ENCODE data around the gene SCN4A. TPM values are rescaled to one million over a fixed set of nuclear protein-coding genes. Genes with fewer than 3 reads are reported as not detected.

SCN4A gene
- total RNA-seq, 1 donor from 2014 or later = 0.10 TPM

DNA sequence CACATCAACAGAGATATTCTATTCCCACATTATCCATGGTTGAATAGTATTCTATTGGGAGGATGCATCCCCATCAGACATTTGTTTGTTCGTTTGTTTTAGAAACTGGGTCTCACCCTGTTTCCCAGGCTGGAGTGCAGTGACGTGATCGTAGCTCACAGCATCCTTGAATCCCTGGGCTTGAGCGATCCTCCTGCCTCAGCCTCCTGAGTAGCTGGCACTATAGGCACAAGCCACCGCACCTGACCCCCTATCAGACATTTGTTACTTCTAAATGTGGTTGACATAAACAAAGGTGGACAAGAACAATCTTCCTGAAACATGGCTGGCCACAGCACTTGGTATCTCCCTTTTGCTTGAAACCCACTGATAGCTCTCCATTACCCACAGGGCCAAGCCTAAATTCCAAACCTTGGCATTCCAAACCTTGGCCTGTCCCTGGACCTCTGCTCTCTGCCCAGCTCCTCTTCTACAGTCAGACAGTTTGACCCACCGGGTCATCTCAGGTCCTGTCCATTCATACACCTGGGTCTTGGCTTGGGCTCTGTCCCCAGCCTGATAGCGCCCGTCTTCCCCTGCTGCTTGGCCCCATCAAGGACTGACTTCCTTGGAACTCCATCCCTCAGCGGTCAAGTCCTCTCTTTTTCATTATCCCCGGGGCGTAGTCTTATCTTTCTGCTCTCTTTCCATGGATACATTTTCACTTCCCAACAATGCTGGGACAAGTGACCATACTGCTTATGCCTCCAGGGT lies 23.9 kb upstream of the SCN4A start:
- TF ChIP-seq, protein P1, sequence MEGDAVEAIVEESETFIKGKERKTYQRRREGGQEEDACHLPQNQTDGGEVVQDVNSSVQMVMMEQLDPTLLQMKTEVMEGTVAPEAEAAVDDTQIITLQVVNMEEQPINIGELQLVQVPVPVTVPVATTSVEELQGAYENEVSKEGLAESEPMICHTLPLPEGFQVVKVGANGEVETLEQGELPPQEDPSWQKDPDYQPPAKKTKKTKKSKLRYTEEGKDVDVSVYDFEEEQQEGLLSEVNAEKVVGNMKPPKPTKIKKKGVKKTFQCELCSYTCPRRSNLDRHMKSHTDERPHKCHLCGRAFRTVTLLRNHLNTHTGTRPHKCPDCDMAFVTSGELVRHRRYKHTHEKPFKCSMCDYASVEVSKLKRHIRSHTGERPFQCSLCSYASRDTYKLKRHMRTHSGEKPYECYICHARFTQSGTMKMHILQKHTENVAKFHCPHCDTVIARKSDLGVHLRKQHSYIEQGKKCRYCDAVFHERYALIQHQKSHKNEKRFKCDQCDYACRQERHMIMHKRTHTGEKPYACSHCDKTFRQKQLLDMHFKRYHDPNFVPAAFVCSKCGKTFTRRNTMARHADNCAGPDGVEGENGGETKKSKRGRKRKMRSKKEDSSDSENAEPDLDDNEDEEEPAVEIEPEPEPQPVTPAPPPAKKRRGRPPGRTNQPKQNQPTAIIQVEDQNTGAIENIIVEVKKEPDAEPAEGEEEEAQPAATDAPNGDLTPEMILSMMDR (IDR thresholded peaks at IDR 0.05; ENCODE audit: unreplicated experiment) = no peak
- Mint-ChIP-seq H3K4me3 (ENCODE audit: low read depth) (no peak overlapping the region), H3K27ac (no peak overlapping the region), H3K4me1 (ENCODE audit: low read depth) (peaks cover 1% of the 10 kb centered on the region), H3K36me3 (ENCODE audit: insufficient read depth) (no peaks in the 10 kb centered on the region), H3K27me3 (peaks cover 59% of the 10 kb centered on the region), H3K9me3 (ENCODE audit: low read depth) (no peaks in the 10 kb centered on the region)
- DNase-seq (ENCODE audit: low spot score, unreplicated experiment) = no peak

DNA sequence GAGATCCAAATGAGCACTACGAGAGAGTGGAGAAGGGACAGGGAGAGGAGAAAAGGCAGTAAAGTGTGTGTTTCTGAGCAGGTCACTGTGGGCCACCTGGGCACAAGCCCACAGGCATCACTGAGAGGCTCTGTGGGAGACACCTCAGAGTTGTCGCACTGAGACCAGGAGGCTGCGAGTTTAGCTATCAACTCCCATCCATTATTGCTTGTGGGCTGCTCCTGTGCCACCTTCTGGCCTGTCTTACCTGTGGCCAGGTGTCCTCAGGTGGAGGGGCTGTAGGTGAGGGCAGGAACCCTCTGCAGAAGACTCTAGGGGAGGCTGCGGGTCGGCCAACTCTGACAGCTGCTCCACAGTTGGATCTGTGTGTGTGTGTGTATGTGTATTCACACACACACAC lies 22.9 kb upstream of the SCN4A start:
- Mint-ChIP-seq H3K36me3 (ENCODE audit: insufficient read depth) (no peaks in the 10 kb centered on the region), H3K27ac (no peak overlapping the region), H3K4me1 (ENCODE audit: low read depth) (peaks cover 1% of the 10 kb centered on the region), H3K9me3 (ENCODE audit: low read depth) (no peaks in the 10 kb centered on the region), H3K27me3 (peaks cover 68% of the 10 kb centered on the region), H3K4me3 (ENCODE audit: low read depth) (no peak overlapping the region)
- TF ChIP-seq, protein P1 (IDR thresholded peaks at IDR 0.05; ENCODE audit: unreplicated experiment) = no peak
- DNase-seq (ENCODE audit: low spot score, unreplicated experiment) = no peak

DNA sequence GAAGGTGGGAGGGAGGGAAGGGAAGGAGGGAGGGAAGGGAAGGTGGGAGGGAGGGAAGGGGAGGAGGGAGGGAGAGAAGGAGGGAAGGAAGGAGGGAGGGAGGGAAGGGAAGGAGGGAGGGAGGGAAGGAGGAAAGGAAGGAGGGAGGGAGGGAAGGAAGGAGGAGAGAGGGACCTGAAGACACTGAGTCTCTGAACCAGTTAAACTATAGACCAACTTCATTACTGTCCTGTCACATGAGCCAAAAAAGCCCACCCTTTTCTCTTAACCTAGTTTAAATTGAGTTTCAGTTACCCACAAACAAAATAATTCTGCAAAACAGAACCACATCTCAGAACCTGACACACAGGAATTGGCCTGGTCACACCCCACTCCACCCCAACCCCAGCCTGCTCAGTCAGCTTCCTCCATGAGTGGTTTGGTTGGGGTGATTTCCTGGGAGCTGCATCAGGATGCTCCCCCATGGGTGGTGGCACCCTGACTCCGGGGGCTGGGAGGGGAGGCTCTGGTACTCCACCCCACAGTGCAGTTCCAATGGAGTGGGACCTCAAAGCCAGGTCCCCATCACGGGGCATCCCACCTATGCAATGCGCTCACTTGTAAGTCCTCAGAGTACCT lies 20.8 kb upstream of the SCN4A start:
- no peak for DNase-seq (ENCODE audit: low spot score, unreplicated experiment)
- Mint-ChIP-seq H3K27ac (no peak overlapping the region), H3K4me1 (ENCODE audit: low read depth) (peaks cover 9% of the 10 kb centered on the region), H3K36me3 (ENCODE audit: insufficient read depth) (no peaks in the 10 kb centered on the region), H3K9me3 (ENCODE audit: low read depth) (no peaks in the 10 kb centered on the region), H3K4me3 (ENCODE audit: low read depth) (no peak overlapping the region), H3K27me3 (peaks cover 76% of the 10 kb centered on the region)
- TF ChIP-seq, protein P1 (IDR thresholded peaks at IDR 0.05; ENCODE audit: unreplicated experiment) = no peak

DNA sequence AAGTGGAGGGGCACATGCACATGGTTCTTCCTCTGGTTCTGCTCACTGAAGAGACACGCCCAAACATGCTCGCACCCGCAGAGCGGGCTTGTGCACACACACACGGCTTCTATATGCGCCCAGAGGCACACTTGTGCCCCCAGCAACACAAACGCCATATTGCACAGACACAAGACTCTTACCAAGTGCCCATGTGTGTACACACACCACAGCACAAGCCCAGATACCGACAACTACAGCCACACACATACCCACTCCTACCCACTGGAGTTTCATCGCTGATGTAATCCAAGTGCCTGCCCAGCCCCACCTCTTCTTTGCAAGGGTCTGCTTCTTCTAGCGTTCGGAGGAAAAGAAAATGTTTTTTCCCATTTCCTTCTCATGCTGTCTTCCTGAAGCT lies 18.9 kb upstream of the SCN4A start:
- H3K27me3 Mint-ChIP-seq = peaks cover 66% of the 10 kb centered on the region
- no peaks in the 10 kb centered on the region for H3K9me3 Mint-ChIP-seq (ENCODE audit: low read depth)

DNA sequence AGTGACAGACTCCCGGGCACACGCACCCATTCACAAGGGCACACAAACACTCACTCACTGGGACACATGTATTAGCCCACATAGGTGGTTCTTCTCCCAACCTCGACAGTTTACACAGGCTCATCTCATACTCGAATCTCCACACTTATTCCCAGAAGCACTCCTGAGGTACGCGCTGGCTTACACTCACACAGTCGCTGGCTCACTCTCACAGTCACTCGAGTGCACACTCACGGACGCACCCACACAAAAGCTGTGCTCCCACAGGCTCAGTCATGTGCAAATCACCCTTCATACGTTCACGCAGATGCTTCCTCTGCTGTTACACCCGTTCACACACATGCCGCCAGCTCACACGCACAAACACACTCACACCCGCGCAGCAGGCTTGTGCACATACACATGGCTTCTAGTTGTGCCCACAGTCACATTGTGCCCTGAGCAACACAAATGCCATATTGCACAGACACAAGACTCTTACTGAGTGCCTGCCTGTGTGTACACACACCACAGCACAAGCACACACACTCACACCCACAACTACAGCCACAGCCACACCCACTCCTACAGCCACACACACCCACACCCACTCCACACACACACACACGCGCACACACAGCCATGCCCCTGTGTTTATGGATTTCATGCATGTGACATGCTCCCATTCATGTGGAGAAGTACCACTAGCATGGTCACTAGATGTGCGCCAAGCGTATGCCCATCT lies 17.1 kb upstream of the SCN4A start:
- no peaks in the 10 kb centered on the region for H3K36me3 Mint-ChIP-seq (ENCODE audit: insufficient read depth)
- TF ChIP-seq, protein P1 (IDR thresholded peaks at IDR 0.05; ENCODE audit: unreplicated experiment) = no peak
- peaks cover 19% of the 10 kb centered on the region for H3K4me1 Mint-ChIP-seq (ENCODE audit: low read depth)
- H3K4me3 Mint-ChIP-seq (ENCODE audit: low read depth) = no peak overlapping the region
- H3K27ac Mint-ChIP-seq = no peak overlapping the region
- H3K9me3 Mint-ChIP-seq (ENCODE audit: low read depth) = no peaks in the 10 kb centered on the region
- peaks cover 56% of the 10 kb centered on the region for H3K27me3 Mint-ChIP-seq
- DNase-seq (ENCODE audit: low spot score, unreplicated experiment) = no peak

More for the DNA sequence above, 18.9 kb upstream of the SCN4A start:
- no peak overlapping the region for H3K27ac Mint-ChIP-seq
- TF ChIP-seq, protein P1 (IDR thresholded peaks at IDR 0.05; ENCODE audit: unreplicated experiment) = no peak
- no peak overlapping the region for H3K4me3 Mint-ChIP-seq (ENCODE audit: low read depth)
- no peaks in the 10 kb centered on the region for H3K36me3 Mint-ChIP-seq (ENCODE audit: insufficient read depth)
- peaks cover 17% of the 10 kb centered on the region for H3K4me1 Mint-ChIP-seq (ENCODE audit: low read depth)
- no peak for DNase-seq (ENCODE audit: low spot score, unreplicated experiment)
